Lower leg skin (tissue), 4 donors: Measurements from ENCODE around the gene KLRC1. TPM values are rescaled to one million over a fixed set of nuclear protein-coding genes. Genes with fewer than 3 reads are reported as not detected.

Source experiments
- DNase-seq, 2 donors: peaks; one replicate each; pipeline ENCODE4 v3.0.0-alpha.2; 2019; ENCODE audit warnings: low spot score in 2 of 2
- H3K4me3 ChIP-seq: fragments of 200-600 bp; sonication (generic); 2 replicates; pipeline ENCODE4 v1.5.1; 2017; ENCODE audit warnings: mild to moderate bottlenecking, low read depth; ENCODE audit not compliant: poor library complexity, severe bottlenecking
- CTCF ChIP-seq, 3 donors: fragments of 450-650 bp; IDR thresholded peaks; one replicate each; pipeline ENCODE4 v1.5.1; 2016; ENCODE audit warnings: antibody characterized with exemption in 3 of 3, mild to moderate bottlenecking in 3 of 3, moderate library complexity in 2 of 3
- POLR2A ChIP-seq, 2 donors: fragments of 450-650 bp; IDR thresholded peaks; one replicate each; pipeline ENCODE4 v1.6.1; 2016 to 2017; ENCODE audit warnings: antibody characterized with exemption in 2 of 2, mild to moderate bottlenecking in 1 of 2, moderate library complexity in 1 of 2
- WGBS, 2 donors: methylation state at CpG; one replicate each; pipeline ENCODE4 v1.1.5; 2018; 5-methylcytosine and 5-hydroxymethylcytosine counted together
- intact Hi-C: fragments of 100-400 bp; cut with DNase I; formaldehyde crosslinking; loops from one replicate; pipeline ENCODE4 v1.15.0; 2023; ENCODE audit warnings: low total_unique reads
- total RNA-seq, 4 donors: library from RNA; depleted of rRNA; stranded (reverse); fragments of >200 nt; gene quantifications; one replicate each; pipeline ENCODE4 v1.1.0, GENCODE V29; 2016

Gene KLRC1
- total RNA-seq, 4 donors from 2014 or later: not detected

- intact Hi-C loops: no loop called here
- no peak for DNase-seq
- no peak overlapping the region for H3K4me3 ChIP-seq
- TF ChIP-seq POLR2A (IDR thresholded peaks at IDR 0.05) (no peak), CTCF (IDR thresholded peaks at IDR 0.05) (no peak)
- WGBS, 2 donors: 80 to 88% methylated on average over 1 of the region's 1 CpG
These were observed 16.5 kb upstream of the KLRC1 start for GRCh38 chr12:10469701-10470100.

- TF ChIP-seq CTCF (IDR thresholded peaks at IDR 0.05): no peak
- no peak for TF ChIP-seq POLR2A (IDR thresholded peaks at IDR 0.05)
- DNase-seq: no peak
- intact Hi-C loops: no loop called here
- WGBS, 2 donors: 93 to 94% methylated on average over 2 to 4 of the region's 4 CpGs
- H3K4me3 ChIP-seq: peak overlapping the region; percentile 6
These were observed 13.1 kb upstream of the KLRC1 start for GRCh38 chr12:10466311-10466710.

- WGBS, 2 donors: 88 to 92% methylated on average over 3 of the region's 3 CpGs
- DNase-seq: no peak
- intact Hi-C loops: loop anchor here (2.0 kb wide), 1 partner anchor 25 kb away; no protein-coding TSS in a partner anchor
- H3K4me3 ChIP-seq: no peak overlapping the region
- TF ChIP-seq CTCF (IDR thresholded peaks at IDR 0.05): no peak
- TF ChIP-seq POLR2A (IDR thresholded peaks at IDR 0.05): no peak
These were observed 4.6 kb upstream of the KLRC1 start for GRCh38 chr12:10457760-10458159.

DNA sequence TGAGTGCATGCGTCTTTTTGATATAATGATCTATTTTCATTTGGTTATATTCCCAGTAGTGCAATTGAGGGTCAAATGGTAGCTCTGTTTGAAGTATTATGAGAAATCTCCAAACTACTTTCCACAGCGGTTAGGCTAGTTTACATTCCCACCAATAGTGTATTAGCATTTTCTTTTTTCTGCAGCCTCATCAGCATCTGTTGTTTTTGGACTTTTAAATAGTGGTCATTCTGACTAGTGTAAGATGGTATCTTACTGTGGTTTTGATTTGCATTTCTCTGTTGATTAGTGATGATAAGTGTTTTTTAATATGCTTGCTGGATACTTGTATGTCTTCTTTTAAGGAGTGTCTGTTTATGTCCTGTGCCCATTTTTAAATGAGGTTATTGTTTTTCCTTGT is 3.7 kb upstream of the KLRC1 start:
- no peak for TF ChIP-seq CTCF (IDR thresholded peaks at IDR 0.05)
- no peak for TF ChIP-seq POLR2A (IDR thresholded peaks at IDR 0.05)

DNA sequence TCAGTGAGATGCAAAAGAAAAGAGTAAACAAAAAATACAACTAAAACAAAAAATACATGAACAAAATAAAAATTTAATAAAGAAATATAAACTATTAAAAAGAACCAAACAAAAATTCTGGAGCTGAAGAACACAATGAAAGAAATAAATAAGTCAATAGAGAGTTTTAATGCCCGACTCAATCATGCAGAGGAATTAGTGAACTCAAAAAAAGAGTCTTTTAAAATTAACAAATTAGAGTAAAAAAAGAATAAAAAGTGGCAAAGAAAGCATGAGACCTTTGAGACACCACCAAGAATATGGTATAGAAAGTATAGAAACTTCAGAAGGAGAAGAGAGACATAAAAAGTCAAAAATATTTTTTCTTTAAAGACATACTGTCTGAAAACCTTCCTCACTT is 2.6 kb upstream of the KLRC1 start:
- no peak for DNase-seq
- intact Hi-C loops: loop anchor here (2.0 kb wide), 1 partner anchor 27 kb away; no protein-coding TSS in a partner anchor
- WGBS, 2 donors: 91% methylated on average over 1 of the region's 1 CpG
- TF ChIP-seq POLR2A (IDR thresholded peaks at IDR 0.05) (no peak), CTCF (IDR thresholded peaks at IDR 0.05) (no peak)
- H3K4me3 ChIP-seq: no peak overlapping the region

More for the DNA sequence above, 3.7 kb upstream of the KLRC1 start:
- no peak for DNase-seq
- H3K4me3 ChIP-seq: no peak overlapping the region
- WGBS, 2 donors: 90 to 94% methylated on average over 2 of the region's 2 CpGs
- intact Hi-C loops: loop anchor here (2.0 kb wide), 1 partner anchor 26 kb away; no protein-coding TSS in a partner anchor

DNA sequence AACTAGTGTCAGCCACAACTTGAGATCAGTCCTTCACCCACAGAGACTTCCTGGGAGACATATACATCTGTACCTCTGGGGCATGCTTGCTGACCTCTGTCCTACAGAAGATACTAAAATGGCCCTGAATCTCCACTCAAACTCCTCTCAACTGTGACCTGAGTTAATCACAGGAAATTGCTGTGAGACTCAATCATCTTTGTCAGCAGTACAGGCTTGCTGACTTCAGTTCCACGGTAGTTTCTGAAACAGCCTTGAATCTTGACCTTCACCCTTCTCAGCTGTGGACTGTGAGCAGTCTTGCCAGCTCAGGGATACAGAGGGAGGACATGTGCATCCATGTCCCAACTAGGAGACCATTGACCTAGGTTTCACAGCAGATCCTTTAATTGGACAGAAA is 1.4 kb upstream of the KLRC1 start:
- 70 to 79% methylated on average over 1 of the region's 1 CpG for WGBS, 2 donors

More for the DNA sequence above, 1.4 kb upstream of the KLRC1 start:
- no peak overlapping the region for H3K4me3 ChIP-seq
- DNase-seq: no peak
- intact Hi-C loops: no loop called here
- TF ChIP-seq CTCF (IDR thresholded peaks at IDR 0.05) (no peak), POLR2A (IDR thresholded peaks at IDR 0.05) (no peak)
